K562 (cell line): ENCODE measurements around the gene ATXN7L1. TPM values are rescaled to one million over a fixed set of nuclear protein-coding genes. Genes with fewer than 3 reads are reported as not detected.

Experiments
- BHLHE40 ChIP-seq: IDR thresholded peaks from 2 replicates; pipeline ENCODE4 v1.6.1; 2011; ENCODE audit warnings: low read length, improper control_type of control experiment
- BMI1 ChIP-seq: fragments of 150-350 bp; IDR thresholded peaks from 2 replicates; pipeline ENCODE4 v1.6.1; 2014; ENCODE audit warnings: low read length
- BRF2 ChIP-seq: IDR thresholded peaks from 3 replicates; pipeline ENCODE4 v1.6.1; 2011; ENCODE audit warnings: borderline replicate concordance, mild to moderate bottlenecking; ENCODE audit not compliant: insufficient read length, insufficient read depth
- CGGBP1 ChIP-seq: fragments of 250-450 bp; sonication (Bioruptor Pico); IDR thresholded peaks from 2 replicates; pipeline ENCODE4 v1.9.0; 2021; ENCODE audit warnings: mild to moderate bottlenecking
- CREB5 ChIP-seq: fragments of 250-450 bp; sonication (Bioruptor Pico); IDR thresholded peaks from 2 replicates; pipeline ENCODE4 v1.5.0; 2020; ENCODE audit warnings: mild to moderate bottlenecking
- CTCF ChIP-seq, 3 experiments: IDR thresholded peaks in 2 of 3; conservative IDR thresholded peaks in 1 of 3; 2 replicates each; pipeline ENCODE4 v1.5.1; 2011 to 2012; ENCODE audit warnings: low read length in 3 of 3, mild to moderate bottlenecking in 3 of 3, control low read depth in 2 of 3, improper control_type of control experiment in 1 of 3, inconsistent platforms in 1 of 3, low read depth in 1 of 3, mixed read lengths in 1 of 3, moderate library complexity in 1 of 3; ENCODE audit not compliant: insufficient read depth in 2 of 3
- HDAC1 ChIP-seq, 2 experiments: fragments of 450-650 bp; IDR thresholded peaks; 2 replicates each; pipeline ENCODE4 v1.6.1; 2016 to 2017; ENCODE audit warnings: inconsistent platforms in 1 of 2, mild to moderate bottlenecking in 1 of 2, moderate library complexity in 1 of 2
- HOXB6 ChIP-seq: fragments of 250-450 bp; sonication (Bioruptor Pico); IDR thresholded peaks from 2 replicates; pipeline ENCODE4 v1.5.1; 2022; ENCODE audit warnings: mild to moderate bottlenecking, borderline replicate concordance
- MEIS2 ChIP-seq: fragments of 450-650 bp; IDR thresholded peaks from 2 replicates; pipeline ENCODE4 v1.6.1; 2014; ENCODE audit warnings: mild to moderate bottlenecking; ENCODE audit not compliant: partially characterized antibody
- MLX ChIP-seq, 2 experiments: fragments of 450-650 bp in 1 of 2; sonication (generic) in 1 of 2; formaldehyde crosslinking; conservative IDR thresholded peaks; 2 replicates each; pipeline versions ENCODE4 v1.4.0 to v1.8.1; 2020 to 2022; ENCODE audit warnings: mild to moderate bottlenecking in 1 of 2, missing genetic modification reagents in 1 of 2
- TCF7 ChIP-seq: sonication (generic); IDR thresholded peaks from 2 replicates; pipeline ENCODE4 v1.6.1; 2016; ENCODE audit warnings: antibody characterized with exemption, borderline replicate concordance
- TGIF2 ChIP-seq: sonication (generic); formaldehyde crosslinking; IDR thresholded peaks from 2 replicates; pipeline ENCODE4 v1.8.1; 2022; ENCODE audit warnings: mild to moderate bottlenecking, missing genetic modification reagents, moderate library complexity
- USF2 ChIP-seq: sonication (generic); formaldehyde crosslinking; IDR thresholded peaks from 2 replicates; pipeline ENCODE4 v1.5.0; 2020; ENCODE audit warnings: missing genetic modification reagents
- XRCC5 ChIP-seq: fragments of 200-400 bp; formaldehyde crosslinking; IDR thresholded peaks from 2 replicates; pipeline ENCODE4 v1.6.1; 2017; ENCODE audit warnings: low read depth, mild to moderate bottlenecking, low read length
- ZFP36 ChIP-seq: fragments of 150-350 bp; IDR thresholded peaks from 2 replicates; pipeline ENCODE4 v1.6.1; 2018; ENCODE audit warnings: low read length, low read depth; ENCODE audit not compliant: partially characterized antibody
- polyA plus RNA-seq, 8 experiments: library from polyadenylated mRNA; depleted of rRNA in 4 of 8; stranded (reverse) in 5 of 8; unstranded in 3 of 8; fragments of >200 nt; fragmentation: Nextera tagmentation in 2 of 8; fragmentation: Illumina TruSeq in 1 of 8; extraction: Ambion mirVana in 2 of 8; extraction: Trizol in 1 of 8; gene quantifications; 2 replicates each; pipeline versions ENCODE4 v1.2.1 to v1.2.3, GENCODE V29; 2011 to 2014; ENCODE audit warnings: inconsistent platforms in 1 of 8, missing spikeins in 1 of 8
- total RNA-seq, 7 experiments: library from RNA; depleted of rRNA in 6 of 7; stranded (reverse); fragments of >200 nt in 6 of 7; fragmentation: Illumina TruSeq in 2 of 7; extraction: Trizol in 2 of 7; gene quantifications; 2 replicates each; pipeline versions ENCODE4 v1.2.1 to v1.2.3, GENCODE V29; 2011 to 2021; ENCODE audit warnings: low replicate concordance in 1 of 7

ATXN7L1 gene
- total and polyA plus RNA-seq, 9 of the 15 experiments (the other 6 are each of a cell fraction or from before 2014, with no cell fraction given): 6.6 to 13.7 (median 10.7) TPM

GRCh38 chr7:105760551-105761447 lies 115.6 kb downstream of the ATXN7L1 start (continued):
- TF ChIP-seq TCF7 (no peak), HOXB6 (no peak), ZFP36 (peak; percentile 55), TGIF2 (CRISPR knock-in tag) (no peak), BHLHE40 (no peak), USF2 (CRISPR knock-in tag) (no peak), HDAC1 (IDR thresholded peaks at IDR 0.05) (no peak), BMI1 (no peak), CGGBP1 (CRISPR knock-in tag) (no peak), XRCC5 (no peak), CTCF (IDR thresholded peaks at IDR 0.05 in 2 of 3, conservative IDR thresholded peaks at IDR 0.05 in 1 of 3; ENCODE audit: insufficient read depth in 2 of 3, low read depth in 1 of 3, low read length in 3 of 3) (peak in 1 of 3 experiments; percentile 9; a peak in 3 of 6 replicates), BRF2 (no peak), MLX (CRISPR knock-in tag; conservative IDR thresholded peaks at IDR 0.05) (no peak), MEIS2 (no peak), CREB5 (CRISPR knock-in tag) (no peak)
